ENCODE data around the gene CST4. TPM values are rescaled to one million over a fixed set of nuclear protein-coding genes. Genes with fewer than 3 reads are reported as not detected.

The CST4 gene
- total and polyA plus RNA-seq, 2 donors from 2014 or later, result not detected

- intact Hi-C loops (cut with DNase I), result no loop called here
- Histone ChIP-seq H3K4me1 (ENCODE audit: control insufficient read depth in 2 of 3, insufficient read depth in 2 of 3, low read depth in 1 of 3, low read length in 3 of 3) (no peaks in the 10 kb centered on the region), H3K9me3 (ENCODE audit: control insufficient read depth in 2 of 3, insufficient read depth in 1 of 3, low read length in 3 of 3) (no peaks in the 10 kb centered on the region), H3K4me3 (ENCODE audit: low read length in 3 of 3) (no peak overlapping the region), H3K27ac (ENCODE audit: low read depth in 2 of 2, low read length in 2 of 2) (no peak overlapping the region), H3K36me3 (ENCODE audit: control insufficient read depth in 2 of 3, insufficient read depth in 3 of 3, low read length in 3 of 3) (no peaks in the 10 kb centered on the region), H3K27me3 (ENCODE audit: control insufficient read depth, insufficient read depth, low read length) (no peaks in the 10 kb centered on the region), H3K9ac (ENCODE audit: low read length in 3 of 3) (no peak overlapping the region)
- FAIRE-seq (no peak), DNase-seq (no peak)
- no peak for TF ChIP-seq CTCF (IDR thresholded peaks at IDR 0.05; ENCODE audit: borderline replicate concordance, extremely low read depth, insufficient read depth)
Measured at GRCh38 chr20:23647346-23647745, 41.5 kb downstream of the CST4 start.

GRCh38 chr20:23646106-23646873 is 42.5 kb downstream of the CST4 start:
- Histone ChIP-seq H3K4me3 (ENCODE audit: low read length in 3 of 3) (no peak overlapping the region), H3K4me1 (ENCODE audit: control insufficient read depth in 2 of 3, insufficient read depth in 2 of 3, low read depth in 1 of 3, low read length in 3 of 3) (no peaks in the 10 kb centered on the region), H3K27ac (ENCODE audit: low read depth in 2 of 2, low read length in 2 of 2) (no peak overlapping the region), H3K9ac (ENCODE audit: low read length in 3 of 3) (no peak overlapping the region), H3K36me3 (ENCODE audit: control insufficient read depth in 2 of 3, insufficient read depth in 3 of 3, low read length in 3 of 3) (no peaks in the 10 kb centered on the region), H3K9me3 (ENCODE audit: control insufficient read depth in 2 of 3, insufficient read depth in 1 of 3, low read length in 3 of 3) (no peaks in the 10 kb centered on the region), H3K27me3 (ENCODE audit: control insufficient read depth, insufficient read depth, low read length) (no peaks in the 10 kb centered on the region)
- intact Hi-C loops (cut with DNase I), result no loop called here
- FAIRE-seq, result no peak
- no peak for TF ChIP-seq CTCF (IDR thresholded peaks at IDR 0.05; ENCODE audit: borderline replicate concordance, extremely low read depth, insufficient read depth)
- DNase-seq, result no peak

DNA sequence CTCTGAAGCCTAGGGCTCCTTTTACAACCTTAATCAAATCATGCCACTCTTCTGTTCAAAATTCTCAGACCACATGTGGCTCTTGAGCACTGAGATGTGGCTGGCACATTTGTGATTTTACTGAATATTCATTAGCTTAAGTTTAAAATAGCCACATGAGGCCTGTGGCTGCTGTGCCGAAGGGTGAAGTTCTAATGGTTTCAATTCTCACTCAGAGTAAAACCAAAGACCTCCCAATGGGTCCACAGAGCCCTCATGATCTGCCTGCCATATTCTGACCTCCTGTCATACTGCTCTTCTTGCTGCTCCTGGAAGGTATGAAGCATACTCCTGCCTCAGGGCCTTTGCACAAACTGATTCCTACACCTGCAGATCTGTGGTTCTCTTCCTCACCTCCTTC is 43.3 kb downstream of the CST4 start:
- Histone ChIP-seq H3K4me1 (ENCODE audit: control insufficient read depth in 2 of 3, insufficient read depth in 2 of 3, low read depth in 1 of 3, low read length in 3 of 3) (no peaks in the 10 kb centered on the region), H3K9me3 (ENCODE audit: control insufficient read depth in 2 of 3, insufficient read depth in 1 of 3, low read length in 3 of 3) (no peaks in the 10 kb centered on the region), H3K27ac (ENCODE audit: low read depth in 2 of 2, low read length in 2 of 2) (no peak overlapping the region), H3K9ac (ENCODE audit: low read length in 3 of 3) (no peak overlapping the region), H3K4me3 (ENCODE audit: low read length in 3 of 3) (no peak overlapping the region), H3K27me3 (ENCODE audit: control insufficient read depth, insufficient read depth, low read length) (no peaks in the 10 kb centered on the region), H3K36me3 (ENCODE audit: control insufficient read depth in 2 of 3, insufficient read depth in 3 of 3, low read length in 3 of 3) (no peaks in the 10 kb centered on the region)
- DNase-seq (no peak), FAIRE-seq (no peak)
- intact Hi-C loops (cut with DNase I), result no loop called here
- TF ChIP-seq CTCF (IDR thresholded peaks at IDR 0.05; ENCODE audit: borderline replicate concordance, extremely low read depth, insufficient read depth), result no peak
